Activated CD8-positive, alpha-beta T cell treated with anti-CD3 and anti-CD28 coated beads for 36 hours (primary cell): Measurements from ENCODE around the gene SETDB1. TPM values are rescaled to one million over a fixed set of nuclear protein-coding genes. Genes with fewer than 3 reads are reported as not detected.
A peak's percentile ranks its signal among the peaks of the same experiment; 100 is the strongest.
"Not testable (repeated sequence)": the region's sequence is repeated elsewhere in the genome, so short reads cannot be mapped to it uniquely, and the experiment has no call there.

ENCODE experiments used
- ATAC-seq: fragments of 200-7000 bp; cut with Tn5 transposase; one replicate; pipeline ENCODE4 v1.10.0; 2021; ENCODE audit warnings: mild to moderate bottlenecking, moderate library complexity
- CTCF ChIA-PET: fragments of 350-600 bp; sonication (Branson Sonifier 250); formaldehyde crosslinking; loops from one replicate; lab custom pipeline; 2021; ENCODE audit warnings: antibody characterized with exemption; lab: Charles Lee
- POLR2A ChIA-PET: fragments of 350-600 bp; sonication (Branson Sonifier 250); formaldehyde crosslinking; loops from one replicate; lab custom pipeline; 2021; ENCODE audit warnings: antibody characterized with exemption; lab: Charles Lee
- DNase-seq: peaks from one replicate; pipeline ENCODE4 v3.0.0-alpha.2; 2020
- H3K27ac Mint-ChIP-seq: one replicate; pipeline ENCODE4 v1.8.0; 2021; ENCODE audit warnings: mild to moderate bottlenecking, mixed read lengths
- H3K27me3 Mint-ChIP-seq: one replicate; pipeline ENCODE4 v1.8.0; 2021; ENCODE audit warnings: mixed read lengths
- H3K36me3 Mint-ChIP-seq: one replicate; pipeline ENCODE4 v1.8.0; 2021; ENCODE audit warnings: low read depth, mixed read lengths
- H3K4me1 Mint-ChIP-seq: one replicate; pipeline ENCODE4 v1.8.0; 2021; ENCODE audit warnings: low read depth, mixed read lengths
- H3K4me3 Mint-ChIP-seq: one replicate; pipeline ENCODE4 v1.8.0; 2021; ENCODE audit warnings: mild to moderate bottlenecking, moderate library complexity, mixed read lengths
- H3K9me3 Mint-ChIP-seq: one replicate; pipeline ENCODE4 v1.8.0; 2021; ENCODE audit warnings: mixed read lengths
- intact Hi-C: fragments of 100-400 bp; cut with micrococcal nuclease; formaldehyde crosslinking; loops from one replicate; pipeline ENCODE4 v1.10.0; 2022
- total RNA-seq, 2 experiments: library from RNA; stranded (reverse); gene quantifications; one replicate each; pipeline ENCODE4 v1.2.3, GENCODE V29; 2021
- TF ChIP-seq, protein P1 (sequence below): fragments of 200-600 bp; IDR thresholded peaks from one replicate; pipeline ENCODE4 v1.8.0; 2022; ENCODE audit warnings: antibody characterized with exemption, mild to moderate bottlenecking

The SETDB1 gene
- 10 to 100 TPM; 45.1 to 52.3 TPM for total RNA-seq

DNA sequence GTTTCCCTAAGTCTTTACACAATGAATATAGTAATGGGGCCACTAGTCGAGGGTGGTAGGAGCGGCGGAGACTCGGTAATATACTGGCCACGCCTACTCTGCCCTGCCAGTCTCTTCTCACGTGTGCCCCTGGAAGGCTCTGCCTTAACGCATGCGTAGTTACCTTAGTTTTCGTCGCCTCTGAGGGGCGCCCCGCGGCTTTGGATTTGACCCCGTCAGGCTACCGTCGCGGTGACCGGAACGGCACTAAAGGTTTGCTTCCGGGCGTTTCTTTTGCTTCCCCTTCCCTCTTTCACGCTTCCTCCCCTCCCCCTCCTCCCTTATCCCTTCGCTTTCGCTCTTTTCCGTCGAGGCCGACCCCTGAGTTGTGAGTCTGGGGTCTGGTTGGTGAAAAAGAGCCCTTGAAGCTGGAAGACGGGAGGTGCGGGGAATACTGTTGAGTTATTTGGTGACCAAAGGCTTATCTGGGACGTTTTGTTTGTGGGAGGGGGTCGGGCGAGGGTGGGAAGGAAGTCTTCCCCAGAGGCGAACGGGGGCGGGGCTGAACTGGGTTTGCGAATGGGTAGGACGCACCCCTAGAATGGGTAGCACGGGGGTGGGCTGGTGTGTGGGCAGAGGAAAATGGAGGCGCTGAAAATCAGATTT lies at the start of gene SETDB1:
Gene SETDB1 (plus strand): TSS at position 267 of the 645 bp plus-strand sequence. CDS start 1,352 bp downstream, outside the sequence.
- Mint-ChIP-seq H3K9me3 (no peaks in the 10 kb centered on the region), H3K4me1 (peaks cover 29% of the 10 kb centered on the region), H3K36me3 (peaks cover 38% of the 10 kb centered on the region), H3K27ac (peak within 1 kb of the TSS; percentile 98), H3K27me3 (no peaks in the 10 kb centered on the region), H3K4me3 (peak within 1 kb of the TSS; percentile 92)
- ATAC-seq, result peak; percentile 91
- ChIA-PET CTCF (interaction anchor here (1.6 kb wide), 1 partner anchor 57 kb away, joined by 5 read pairs; no protein-coding TSS in a partner anchor), POLR2A (interaction anchor here (1.1 to 1.9 kb wide), 8 partner anchors 21 to 366 kb away, joined by 3 to 5 read pairs (median 4); partner anchors contain the start of gene ENSA)
- TF ChIP-seq, protein P1, sequence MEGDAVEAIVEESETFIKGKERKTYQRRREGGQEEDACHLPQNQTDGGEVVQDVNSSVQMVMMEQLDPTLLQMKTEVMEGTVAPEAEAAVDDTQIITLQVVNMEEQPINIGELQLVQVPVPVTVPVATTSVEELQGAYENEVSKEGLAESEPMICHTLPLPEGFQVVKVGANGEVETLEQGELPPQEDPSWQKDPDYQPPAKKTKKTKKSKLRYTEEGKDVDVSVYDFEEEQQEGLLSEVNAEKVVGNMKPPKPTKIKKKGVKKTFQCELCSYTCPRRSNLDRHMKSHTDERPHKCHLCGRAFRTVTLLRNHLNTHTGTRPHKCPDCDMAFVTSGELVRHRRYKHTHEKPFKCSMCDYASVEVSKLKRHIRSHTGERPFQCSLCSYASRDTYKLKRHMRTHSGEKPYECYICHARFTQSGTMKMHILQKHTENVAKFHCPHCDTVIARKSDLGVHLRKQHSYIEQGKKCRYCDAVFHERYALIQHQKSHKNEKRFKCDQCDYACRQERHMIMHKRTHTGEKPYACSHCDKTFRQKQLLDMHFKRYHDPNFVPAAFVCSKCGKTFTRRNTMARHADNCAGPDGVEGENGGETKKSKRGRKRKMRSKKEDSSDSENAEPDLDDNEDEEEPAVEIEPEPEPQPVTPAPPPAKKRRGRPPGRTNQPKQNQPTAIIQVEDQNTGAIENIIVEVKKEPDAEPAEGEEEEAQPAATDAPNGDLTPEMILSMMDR, result no peak
- intact Hi-C loops, result loop anchor here (5.0 kb wide), 1 partner anchor 46 kb away; the partner anchor contains the start of gene CERS2
- peak; percentile 98 for DNase-seq

DNA sequence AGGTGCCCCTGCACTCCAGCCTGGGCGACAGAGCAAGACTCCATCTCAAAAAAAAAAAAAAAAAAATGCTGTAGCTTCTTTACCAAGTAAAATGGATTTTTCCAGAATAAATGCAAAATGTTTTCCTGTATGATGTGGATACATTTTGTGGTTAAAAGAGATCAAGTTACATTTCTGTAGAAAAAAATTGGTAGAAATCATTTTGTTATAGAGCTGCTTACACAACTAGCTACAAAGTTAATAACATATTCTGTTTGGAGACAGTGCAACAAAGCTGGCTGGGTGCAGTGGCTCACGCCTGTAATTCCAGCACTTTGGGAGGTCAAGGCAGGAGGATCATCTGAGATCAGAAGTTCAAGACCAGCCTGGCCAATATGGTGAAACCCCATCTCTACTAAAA lies 47.2 kb upstream of the SETDB1 start:
- ATAC-seq, DNase-seq, H3K27ac Mint-ChIP-seq, H3K9me3 Mint-ChIP-seq, H3K27me3 Mint-ChIP-seq, H3K4me3 Mint-ChIP-seq, H3K36me3 Mint-ChIP-seq, POLR2A ChIA-PET: not testable (repeated sequence)
- intact Hi-C loops, result loop anchor here (5.0 kb wide), 1 partner anchor 43 kb away; no protein-coding TSS in a partner anchor
- CTCF ChIA-PET, result interaction anchor here (0.8 to 1.0 kb wide), 2 partner anchors 8 to 49 kb away, joined by 3 read pairs; partner anchors contain the start of gene CTXND2
- H3K4me1 Mint-ChIP-seq, result peaks cover 37% of the 10 kb centered on the region

DNA sequence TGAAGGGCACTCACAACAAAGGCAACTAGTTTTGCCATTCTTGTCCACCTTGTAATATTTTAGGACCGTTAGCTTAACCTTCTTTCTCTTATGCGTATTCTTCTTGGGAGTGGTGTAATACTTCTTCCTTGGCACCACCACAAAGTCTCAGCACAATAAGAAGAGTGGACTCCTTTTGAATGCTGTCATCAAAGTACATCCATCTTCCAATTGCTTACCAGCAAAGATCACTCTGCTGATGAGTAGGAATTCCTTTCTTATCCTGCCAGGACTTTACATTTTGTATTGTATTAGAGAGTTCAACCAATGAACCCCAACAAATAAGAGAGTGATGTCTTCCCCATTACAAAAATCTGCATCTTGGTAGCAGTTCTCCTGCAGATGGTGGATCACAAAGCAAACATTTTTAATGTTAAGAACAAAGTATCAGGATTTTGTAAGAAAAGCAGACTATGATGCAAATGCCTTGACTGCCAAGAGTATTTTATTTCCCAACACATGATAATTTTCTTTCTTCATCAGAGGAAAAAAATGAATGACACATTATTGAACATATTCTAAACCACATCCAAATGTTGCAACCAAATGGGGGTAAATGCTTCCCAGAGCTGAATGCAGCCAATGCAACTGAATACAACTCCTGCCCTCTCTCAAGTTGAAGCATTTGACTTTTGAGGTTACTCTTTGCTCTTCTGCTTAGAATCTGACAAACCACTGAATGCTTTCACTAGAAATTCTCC lies 44.7 kb upstream of the SETDB1 start:
- Mint-ChIP-seq H3K4me1 (peaks cover 26% of the 10 kb centered on the region), H3K36me3 (no peaks in the 10 kb centered on the region), H3K9me3 (no peaks in the 10 kb centered on the region), H3K27ac (no peak overlapping the region), H3K4me3 (no peak overlapping the region), H3K27me3 (no peaks in the 10 kb centered on the region)
- POLR2A ChIA-PET, result interaction anchor here (2.0 kb wide), 1 partner anchor 44 kb away, joined by 4 read pairs; the partner anchor contains the start of gene SETDB1
- ATAC-seq (no peak), DNase-seq (no peak)
- TF ChIP-seq, protein P1, result no peak
- CTCF ChIA-PET, result interaction anchor here (1.5 kb wide), 1 partner anchor 12 kb away, joined by 3 read pairs; no protein-coding TSS in a partner anchor
- intact Hi-C loops, result no loop called here

DNA sequence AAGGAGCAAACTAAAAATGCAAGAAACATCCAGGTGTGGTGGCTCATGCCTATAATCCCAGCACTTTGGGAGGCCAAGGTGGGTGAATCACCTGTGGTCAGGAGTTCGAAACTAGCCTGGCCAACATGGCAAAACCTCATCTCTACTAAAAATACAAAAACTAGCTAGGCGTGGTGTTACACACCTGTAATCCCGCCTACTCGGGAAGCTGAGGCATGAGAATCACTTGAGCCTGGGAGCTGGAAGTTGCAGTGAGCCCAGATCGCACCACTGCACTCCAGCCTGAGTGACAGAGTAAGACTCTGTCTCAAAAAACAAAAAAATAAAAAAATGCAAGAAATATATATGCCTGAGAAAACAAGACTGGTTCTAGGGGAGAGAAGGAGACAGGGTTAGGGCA lies 43.0 kb upstream of the SETDB1 start:
- intact Hi-C loops, H3K27me3 Mint-ChIP-seq, H3K36me3 Mint-ChIP-seq, H3K27ac Mint-ChIP-seq, DNase-seq, H3K9me3 Mint-ChIP-seq, H3K4me3 Mint-ChIP-seq: not testable (repeated sequence)
- H3K4me1 Mint-ChIP-seq, result peaks cover 26% of the 10 kb centered on the region
- POLR2A ChIA-PET, result interaction anchor here (0.9 kb wide), 1 partner anchor 92 kb away, joined by 3 read pairs; no protein-coding TSS in a partner anchor
- CTCF ChIA-PET, result interaction anchor here (1.0 kb wide), 1 partner anchor 39 kb away, joined by 3 read pairs; no protein-coding TSS in a partner anchor
- peak; percentile 10 for ATAC-seq

DNA sequence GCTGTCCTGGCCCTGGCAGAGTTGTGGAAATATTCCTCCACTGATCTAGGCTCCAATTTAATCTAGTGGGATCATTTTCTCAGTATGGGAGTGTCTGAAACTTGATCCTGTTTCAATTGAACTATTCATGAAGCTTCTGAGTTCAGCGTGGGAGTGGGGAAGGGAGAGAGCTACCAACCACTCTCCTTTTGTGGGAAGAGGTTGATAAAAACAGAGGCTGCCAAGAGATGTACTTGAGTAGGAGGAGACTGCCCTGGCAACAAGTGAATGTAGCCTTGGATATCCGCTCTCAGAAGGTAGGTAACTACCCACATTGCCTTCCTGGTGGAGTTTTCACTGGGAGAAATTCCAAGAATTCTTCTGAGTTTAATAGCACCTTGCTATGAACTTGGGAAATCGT lies 39.1 kb upstream of the SETDB1 start, which contains the start of gene CTXND2:
Gene CTXND2 (plus strand): TSS at position 119 of the 400 bp plus-strand sequence. CDS start 25,179 bp downstream, outside the sequence.
- Mint-ChIP-seq H3K27me3 (no peaks in the 10 kb centered on the region), H3K4me3 (no peak within 1 kb of the TSS), H3K4me1 (peaks cover 42% of the 10 kb centered on the region), H3K27ac (no peak within 1 kb of the TSS), H3K36me3 (no peaks in the 10 kb centered on the region), H3K9me3 (no peaks in the 10 kb centered on the region)
- DNase-seq (no peak), ATAC-seq (no peak)
- TF ChIP-seq, protein P1, result no peak
- CTCF ChIA-PET, result interaction anchor here (0.8 kb wide), 1 partner anchor 8 kb away, joined by 3 read pairs; no protein-coding TSS in a partner anchor
- POLR2A ChIA-PET, result no interaction called here
- intact Hi-C loops, result no loop called here
